GM12801 (cell line): ENCODE measurements around the gene MSMO1.

Experiments used
- TF ChIP-seq, protein P1 (sequence below): IDR thresholded peaks from one replicate; pipeline ENCODE4 v1.5.1; 2011; ENCODE audit warnings: control low read depth; ENCODE audit not compliant: insufficient read length; ENCODE audit errors: extremely low read depth

MSMO1 gene

DNA sequence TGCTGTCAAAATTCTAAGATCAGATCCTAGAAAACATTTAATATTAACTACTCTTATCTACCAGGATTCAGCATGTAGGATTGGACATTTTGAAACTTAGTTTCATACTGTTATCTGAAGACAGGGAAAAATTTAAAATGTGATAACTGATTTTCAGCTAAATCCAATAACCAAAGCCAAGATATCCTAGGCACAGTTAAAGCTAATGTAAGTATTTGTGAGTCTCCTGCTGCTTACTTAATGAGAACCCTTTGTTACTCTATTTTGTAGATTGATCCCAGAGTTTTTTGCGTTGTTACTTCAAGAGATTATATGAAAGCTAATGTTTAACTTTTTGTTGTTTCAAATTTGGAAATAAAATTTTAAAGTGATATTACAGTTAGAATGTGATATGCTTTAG, 53.3 kb downstream of the MSMO1 start:
- TF ChIP-seq, protein P1, sequence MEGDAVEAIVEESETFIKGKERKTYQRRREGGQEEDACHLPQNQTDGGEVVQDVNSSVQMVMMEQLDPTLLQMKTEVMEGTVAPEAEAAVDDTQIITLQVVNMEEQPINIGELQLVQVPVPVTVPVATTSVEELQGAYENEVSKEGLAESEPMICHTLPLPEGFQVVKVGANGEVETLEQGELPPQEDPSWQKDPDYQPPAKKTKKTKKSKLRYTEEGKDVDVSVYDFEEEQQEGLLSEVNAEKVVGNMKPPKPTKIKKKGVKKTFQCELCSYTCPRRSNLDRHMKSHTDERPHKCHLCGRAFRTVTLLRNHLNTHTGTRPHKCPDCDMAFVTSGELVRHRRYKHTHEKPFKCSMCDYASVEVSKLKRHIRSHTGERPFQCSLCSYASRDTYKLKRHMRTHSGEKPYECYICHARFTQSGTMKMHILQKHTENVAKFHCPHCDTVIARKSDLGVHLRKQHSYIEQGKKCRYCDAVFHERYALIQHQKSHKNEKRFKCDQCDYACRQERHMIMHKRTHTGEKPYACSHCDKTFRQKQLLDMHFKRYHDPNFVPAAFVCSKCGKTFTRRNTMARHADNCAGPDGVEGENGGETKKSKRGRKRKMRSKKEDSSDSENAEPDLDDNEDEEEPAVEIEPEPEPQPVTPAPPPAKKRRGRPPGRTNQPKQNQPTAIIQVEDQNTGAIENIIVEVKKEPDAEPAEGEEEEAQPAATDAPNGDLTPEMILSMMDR: no peak

DNA sequence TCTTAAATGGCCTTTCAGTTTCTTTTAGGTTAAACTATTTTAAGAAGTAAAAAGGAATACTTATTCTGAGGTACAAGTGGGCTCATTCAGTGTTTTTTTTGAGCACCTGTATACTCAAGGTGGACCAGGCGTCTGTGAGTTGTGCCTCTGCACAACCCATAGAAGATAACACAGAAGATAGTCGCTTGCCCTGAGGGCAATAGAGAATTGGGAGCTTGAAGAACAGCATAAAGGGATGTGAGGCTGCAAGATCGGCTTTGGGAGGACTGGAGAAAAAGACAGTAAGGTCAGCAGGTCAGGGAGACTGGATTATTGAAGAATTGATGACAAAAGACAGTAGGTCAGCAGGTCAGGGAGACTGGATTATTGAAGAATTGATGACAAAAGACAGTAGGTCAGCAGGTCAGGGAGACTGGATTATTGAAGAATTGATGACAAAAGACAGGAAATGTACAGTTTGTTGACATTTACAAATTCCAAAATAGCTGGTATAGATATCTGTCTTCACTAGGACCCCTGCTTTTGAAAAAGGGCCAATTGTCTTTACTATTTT, 54.4 kb downstream of the MSMO1 start:
- TF ChIP-seq, protein P1: no peak

DNA sequence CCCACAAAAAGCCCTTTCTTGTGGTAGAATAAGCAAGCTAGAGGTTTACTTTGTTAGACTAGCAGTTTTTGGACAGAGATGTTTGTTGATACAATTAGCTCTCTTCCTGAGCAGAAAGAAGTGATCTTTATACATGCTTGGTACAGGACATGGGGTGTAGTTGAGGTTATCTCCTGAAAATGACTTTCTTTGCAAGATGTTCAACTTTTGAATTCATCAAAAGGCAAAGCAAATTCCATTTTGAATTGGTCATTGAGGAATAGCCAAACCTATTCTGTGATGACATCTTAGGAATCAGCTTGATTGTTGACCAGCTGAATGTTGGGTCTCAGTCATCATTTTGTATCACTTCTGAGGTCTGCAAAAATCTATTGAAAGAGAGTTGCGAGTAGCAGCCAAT, 55.2 kb downstream of the MSMO1 start:
- TF ChIP-seq, protein P1: no peak

DNA sequence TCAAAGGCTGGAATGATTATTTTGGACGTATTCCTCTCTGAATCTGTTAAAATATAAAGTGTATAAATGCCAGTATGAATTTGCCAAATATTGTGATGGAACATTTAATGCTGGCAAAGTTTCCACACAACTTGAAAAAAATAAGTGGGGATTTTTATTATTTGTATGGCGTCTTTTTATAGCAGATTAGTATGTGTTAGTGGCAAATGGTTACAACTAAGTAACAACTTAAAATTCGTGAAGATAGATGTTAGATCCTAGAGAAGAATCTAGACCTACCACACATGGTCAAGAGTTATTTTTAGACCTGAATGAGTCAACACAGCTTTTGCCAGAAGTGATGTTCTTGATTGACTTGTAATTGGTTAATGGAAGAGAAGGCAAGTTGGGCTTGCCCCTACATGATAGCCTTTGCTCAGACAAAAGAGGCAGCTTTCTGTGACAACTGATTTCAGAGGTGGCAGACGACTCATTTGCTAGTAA, 56.2 kb downstream of the MSMO1 start:
- TF ChIP-seq, protein P1: no peak

DNA sequence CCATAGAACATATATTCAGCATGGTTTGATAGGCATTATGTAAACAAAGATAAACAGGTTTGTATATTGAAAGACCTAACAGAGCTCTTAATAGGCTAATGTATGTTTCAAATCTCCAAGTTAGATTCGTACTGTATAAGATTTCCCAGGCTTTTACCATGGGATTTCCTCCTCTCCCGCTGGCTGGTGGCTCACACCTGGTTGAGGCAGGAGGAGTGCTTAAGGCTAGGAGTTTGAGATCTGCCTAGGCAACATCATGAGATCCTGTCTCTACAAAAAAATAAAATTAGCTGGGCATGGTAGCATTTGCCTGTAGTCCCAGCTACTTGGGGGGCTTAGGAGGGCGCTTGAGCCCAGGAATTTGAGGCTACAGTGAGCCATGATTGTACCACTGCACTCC, 56.7 kb downstream of the MSMO1 start:
- TF ChIP-seq, protein P1: no peak

DNA sequence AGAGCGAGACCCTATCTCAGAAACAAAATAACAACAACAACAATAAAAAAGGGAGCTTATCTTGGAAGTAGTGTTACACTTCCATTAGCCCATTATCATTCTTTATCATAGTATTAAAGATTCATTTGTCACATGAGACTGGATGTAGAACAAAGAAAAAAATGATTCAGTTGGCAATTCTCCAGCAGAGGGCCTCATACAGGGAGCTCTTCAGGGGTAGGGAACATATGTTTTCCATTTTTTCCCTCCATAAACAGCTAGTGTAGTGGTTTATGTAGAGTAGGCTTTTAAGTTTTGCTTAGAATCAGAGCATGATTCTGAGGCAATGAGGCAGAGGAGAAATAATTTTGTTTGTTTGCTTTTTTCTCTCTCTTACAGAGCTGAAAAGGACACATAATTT, 57.1 kb downstream of the MSMO1 start:
- TF ChIP-seq, protein P1: no peak

DNA sequence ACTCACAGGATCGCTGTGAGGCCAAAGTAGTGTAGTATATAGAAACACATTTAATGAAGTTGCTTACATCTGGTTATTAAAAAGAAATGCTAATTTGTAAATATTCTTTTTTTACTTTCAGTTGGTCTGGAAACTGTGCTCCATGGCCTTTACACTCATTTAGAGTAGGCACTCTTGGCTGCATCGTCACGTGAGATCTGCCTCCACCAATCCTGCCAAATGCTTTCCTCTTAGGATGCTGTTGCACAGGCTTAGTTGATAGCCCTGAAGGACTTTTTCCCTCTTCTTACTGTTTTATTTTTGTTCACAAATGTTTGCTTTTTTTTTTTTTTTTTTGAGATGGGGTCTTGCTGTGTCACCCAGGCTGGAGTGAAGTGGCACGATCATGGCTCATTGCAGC, 57.7 kb downstream of the MSMO1 start:
- TF ChIP-seq, protein P1: no peak
